Esophagus squamous epithelium (tissue), 4 donors: Measurements from ENCODE around the gene AR.

Experiments used
- CTCF ChIP-seq, 6 experiments: fragments of 450-650 bp in 4 of 6; fragments of 200-600 bp in 2 of 6; sonication (generic) in 2 of 6; IDR thresholded peaks; one replicate each; pipeline ENCODE4 v1.5.1; 2016 to 2019; ENCODE audit warnings: antibody characterized with exemption in 6 of 6, mild to moderate bottlenecking in 4 of 6, moderate library complexity in 4 of 6
- POLR2A ChIP-seq, 4 donors: fragments of 450-650 bp; IDR thresholded peaks; one replicate each; pipeline ENCODE4 v1.6.1; 2017; ENCODE audit warnings: antibody characterized with exemption in 4 of 4, mild to moderate bottlenecking in 4 of 4, moderate library complexity in 3 of 4

GRCh38 chrX:67601771-67602170, 58.0 kb downstream of the AR start:
- TF ChIP-seq CTCF (IDR thresholded peaks at IDR 0.05) (no peak), POLR2A (IDR thresholded peaks at IDR 0.05) (no peak)
